GM11168 (cell line): ENCODE data around the gene CEP162.
"Not testable (repeated sequence)": the region's sequence is repeated elsewhere in the genome, so short reads cannot be mapped to it uniquely, and the experiment has no call there.

Source experiments
- in situ Hi-C: fragments of 300-500 bp; cut with MboI; formaldehyde crosslinking; loops from one replicate; pipeline ENCODE4 v1.12.0; 2022; ENCODE audit warnings: low sequenced_read_pairs; ENCODE audit not compliant: unreplicated experiment

The CEP162 gene

GRCh38 chr6:84227434-84228197 lies at the start of gene CEP162:
TSS of gene CEP162 (minus strand) at chr6:84227643. CDS start at chr6:84226393, 1,250 bp downstream.
- in situ Hi-C loops = loop anchor here (10.0 kb wide), 1 partner anchor 333 kb away; no protein-coding TSS in a partner anchor

- in situ Hi-C loops = no loop called here
Observed at GRCh38 chr6:84274856-84275255, 47.4 kb upstream of the CEP162 start.

- in situ Hi-C loops = no loop called here
Observed at GRCh38 chr6:84273048-84273809, 45.8 kb upstream of the CEP162 start.

GRCh38 chr6:84272298-84272697 lies 44.9 kb upstream of the CEP162 start:
- in situ Hi-C loops = no loop called here

- in situ Hi-C loops = no loop called here
Observed at GRCh38 chr6:84271061-84271716, 43.7 kb upstream of the CEP162 start.

GRCh38 chr6:84269947-84270733 lies 42.7 kb upstream of the CEP162 start:
- in situ Hi-C loops = no loop called here

- in situ Hi-C loops = no loop called here
Observed at GRCh38 chr6:84268781-84269180, 41.3 kb upstream of the CEP162 start.

GRCh38 chr6:84263557-84263956 lies 36.1 kb upstream of the CEP162 start:
- in situ Hi-C loops = no loop called here

- in situ Hi-C loops = no loop called here
Observed at GRCh38 chr6:84260926-84261325, 33.5 kb upstream of the CEP162 start.

GRCh38 chr6:84260196-84260595 lies 32.8 kb upstream of the CEP162 start:
- in situ Hi-C loops = no loop called here

- in situ Hi-C loops = no loop called here
Observed at GRCh38 chr6:84258866-84259265, 31.4 kb upstream of the CEP162 start.

GRCh38 chr6:84258268-84258667 lies 30.8 kb upstream of the CEP162 start:
- in situ Hi-C loops = no loop called here

GRCh38 chr6:84255641-84256040 lies 28.2 kb upstream of the CEP162 start:
- in situ Hi-C loops = no loop called here

- in situ Hi-C loops = no loop called here
Observed at GRCh38 chr6:84253380-84253779, 25.9 kb upstream of the CEP162 start.

GRCh38 chr6:84251891-84252539 lies 24.6 kb upstream of the CEP162 start:
- in situ Hi-C loops = no loop called here

- in situ Hi-C loops = no loop called here
Observed at GRCh38 chr6:84249724-84250123, 22.3 kb upstream of the CEP162 start.

- in situ Hi-C loops = not testable (repeated sequence)
Observed at GRCh38 chr6:84244416-84245081, 17.1 kb upstream of the CEP162 start.

GRCh38 chr6:84243240-84243639 lies 15.8 kb upstream of the CEP162 start:
- in situ Hi-C loops = no loop called here

GRCh38 chr6:84242265-84242664 lies 14.8 kb upstream of the CEP162 start:
- in situ Hi-C loops = no loop called here
